OCI-LY3 (cell line): ENCODE measurements around the gene ARHGEF26.
"Not testable (repeated sequence)": the region's sequence is repeated elsewhere in the genome, so short reads cannot be mapped to it uniquely, and the experiment has no call there.

Experiments used
- CTCF ChIP-seq: fragments of 200-600, 300-600 bp; sonication (generic); IDR thresholded peaks from 2 replicates; pipeline ENCODE4 v1.5.1; 2014; ENCODE audit warnings: antibody characterized with exemption, low read length, low read depth
- EZH2phosphoT487 ChIP-seq: fragments of 200-600 bp; shearing (Covaris generic); IDR thresholded peaks from 2 replicates; pipeline ENCODE4 v1.6.1; 2018; ENCODE audit warnings: antibody characterized with exemption, mixed run types, low read depth

DNA sequence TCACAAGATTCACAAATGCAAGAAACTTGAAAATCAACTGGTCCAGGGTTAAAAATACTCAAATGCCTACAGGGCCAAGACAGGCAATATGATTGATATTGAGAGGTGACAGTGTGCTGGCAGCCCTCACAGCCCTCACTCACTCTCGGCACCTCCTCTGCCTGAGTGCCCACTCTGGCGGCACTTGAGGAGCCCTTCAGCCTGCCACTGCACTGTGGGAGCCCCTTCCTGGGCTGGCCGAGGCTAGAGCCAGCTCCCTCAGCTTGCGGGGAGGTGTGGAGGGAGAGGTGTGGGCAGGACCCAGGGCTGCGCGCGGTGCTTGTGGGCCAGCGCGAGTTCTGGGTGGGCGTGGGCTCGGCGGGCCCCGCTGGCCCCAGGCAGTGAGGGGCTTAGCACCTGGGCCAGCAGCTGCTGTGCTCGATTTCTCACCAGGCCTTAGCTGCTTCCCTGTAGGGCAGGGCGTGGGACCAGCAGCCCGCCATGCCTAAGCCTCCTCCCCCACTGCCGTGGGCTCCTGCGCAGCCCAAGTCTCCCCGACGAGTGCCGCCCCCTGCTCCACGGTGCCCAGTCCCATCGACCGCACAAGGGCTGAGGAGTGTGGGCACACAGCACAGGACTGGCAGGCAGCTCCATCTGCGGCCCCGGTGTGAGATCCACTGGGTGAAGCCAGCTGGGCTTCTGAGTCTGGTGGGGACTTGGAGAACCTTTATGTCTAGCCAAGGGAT, 33.3 kb upstream of the ARHGEF26 start:
- not testable (repeated sequence) for TF ChIP-seq CTCF, EZH2phosphoT487
